WI38 (cell line): ENCODE data around the gene SLC26A1.
"Not testable (repeated sequence)": the region's sequence is repeated elsewhere in the genome, so short reads cannot be mapped to it uniquely, and the experiment has no call there.

ENCODE experiments used
- H3K4me3 ChIP-seq: 2 replicates; pipeline ENCODE4 v1.5.1; 2011; ENCODE audit warnings: low read depth, mild to moderate bottlenecking, control low read depth, low read length
- CTCF ChIP-seq: IDR thresholded peaks from 2 replicates; pipeline ENCODE4 v1.5.1; 2012; ENCODE audit warnings: low read depth, mild to moderate bottlenecking, control low read depth, low read length

Gene SLC26A1

DNA sequence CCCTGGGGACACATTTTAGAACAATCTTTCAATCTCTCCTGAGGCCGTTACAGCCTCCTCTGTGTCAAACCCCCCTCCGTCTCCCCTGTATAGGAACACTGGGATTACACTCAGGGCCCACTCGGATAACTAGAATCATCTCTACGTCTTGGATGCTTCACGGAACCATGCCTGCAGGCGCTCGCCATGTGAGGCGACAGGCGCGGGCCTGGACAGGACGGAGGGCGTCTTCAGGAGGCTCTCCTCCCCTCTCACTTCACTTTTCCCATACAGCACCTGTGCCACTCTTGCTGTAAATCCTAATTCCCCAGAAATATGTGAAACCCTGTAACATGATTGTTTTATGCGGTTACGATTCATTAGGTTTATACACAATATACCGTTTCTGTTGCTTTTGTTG, 10.4 kb downstream of the SLC26A1 start:
- TF ChIP-seq CTCF, result no peak
- H3K4me3 ChIP-seq, result no peak overlapping the region

GRCh38 chr4:982291-982690, 10.9 kb downstream of the SLC26A1 start:
- no peak for TF ChIP-seq CTCF

DNA sequence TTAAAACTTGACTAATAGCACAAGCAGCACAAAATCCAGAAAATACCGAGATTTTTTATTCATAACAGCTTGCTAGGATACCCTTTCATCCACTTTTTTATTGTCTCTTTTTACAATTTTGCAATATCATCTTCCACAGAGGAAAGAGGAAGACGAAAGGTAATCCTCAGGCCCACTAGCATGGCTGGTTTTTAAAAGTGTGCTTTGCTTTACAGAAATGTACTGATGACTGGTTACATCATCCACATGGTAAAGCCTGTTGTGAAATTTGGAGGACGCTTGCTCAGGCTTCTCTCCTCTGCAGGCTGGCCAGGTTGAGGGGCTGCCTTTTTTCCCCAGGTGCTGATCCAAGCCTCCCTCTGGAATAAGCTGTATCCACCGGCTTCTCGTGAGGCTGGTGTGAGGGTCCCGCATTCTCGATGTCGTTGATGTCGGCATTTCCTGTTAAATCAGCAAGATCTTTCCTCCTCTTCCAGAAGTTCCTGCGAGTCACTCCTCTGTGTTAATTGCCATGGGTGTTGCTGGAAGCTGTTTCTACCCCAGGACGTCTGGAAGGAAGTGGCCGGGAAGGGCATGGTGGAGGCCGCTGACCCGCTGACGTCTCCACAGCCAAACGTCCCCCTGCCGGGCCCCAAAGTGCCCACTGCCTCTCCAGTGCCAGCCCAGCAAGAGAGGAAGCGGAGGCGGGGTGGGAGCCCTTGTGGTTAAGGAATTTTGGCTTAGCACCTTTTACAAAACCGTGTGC, 14.1 kb downstream of the SLC26A1 start:
- TF ChIP-seq CTCF, result no peak
- no peak overlapping the region for H3K4me3 ChIP-seq

More at GRCh38 chr4:982291-982690, 10.9 kb downstream of the SLC26A1 start:
- H3K4me3 ChIP-seq, result no peak overlapping the region

DNA sequence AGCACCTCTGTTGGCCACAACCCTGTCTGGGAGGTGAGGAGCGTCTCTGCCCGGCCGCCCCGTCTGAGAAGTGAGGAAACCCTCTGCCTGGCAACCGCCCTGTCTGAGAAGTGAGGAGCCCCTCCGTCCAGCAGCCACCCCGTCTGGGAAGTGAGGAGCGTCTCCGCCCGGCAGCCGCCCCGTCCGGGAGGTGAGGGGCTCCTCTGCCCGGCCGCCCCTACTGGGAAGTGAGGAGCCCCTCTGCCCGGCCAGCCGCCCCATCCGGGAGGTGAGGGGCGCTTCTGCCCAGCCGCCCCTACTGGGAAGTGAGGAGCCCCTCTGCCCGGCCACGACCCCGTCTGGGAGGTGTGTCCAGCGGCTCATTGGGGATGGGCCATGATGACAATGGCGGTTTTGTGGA, 17.2 kb downstream of the SLC26A1 start:
- H3K4me3 ChIP-seq, result not testable (repeated sequence)

DNA sequence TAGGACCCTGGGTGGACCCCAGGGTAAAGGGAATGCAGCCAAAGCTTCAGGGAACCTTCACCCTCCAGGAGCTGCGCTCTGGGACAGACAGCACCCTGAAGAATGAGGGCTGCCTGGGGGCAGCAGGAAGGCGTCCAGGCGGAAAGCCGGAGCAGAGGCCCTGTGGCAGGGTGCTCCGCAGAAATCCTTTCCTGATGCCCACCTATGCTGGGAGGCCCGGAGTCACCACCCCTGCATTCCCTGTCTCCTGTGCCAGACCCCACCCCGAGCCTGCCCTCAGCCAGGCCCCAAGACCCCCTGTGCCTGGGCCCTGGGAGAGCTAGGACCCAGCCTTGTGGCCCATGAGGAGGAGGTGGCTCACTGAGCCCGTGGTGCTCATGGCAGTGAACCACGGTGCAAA, 18.5 kb downstream of the SLC26A1 start:
- TF ChIP-seq CTCF, result no peak
- H3K4me3 ChIP-seq, result no peak overlapping the region

DNA sequence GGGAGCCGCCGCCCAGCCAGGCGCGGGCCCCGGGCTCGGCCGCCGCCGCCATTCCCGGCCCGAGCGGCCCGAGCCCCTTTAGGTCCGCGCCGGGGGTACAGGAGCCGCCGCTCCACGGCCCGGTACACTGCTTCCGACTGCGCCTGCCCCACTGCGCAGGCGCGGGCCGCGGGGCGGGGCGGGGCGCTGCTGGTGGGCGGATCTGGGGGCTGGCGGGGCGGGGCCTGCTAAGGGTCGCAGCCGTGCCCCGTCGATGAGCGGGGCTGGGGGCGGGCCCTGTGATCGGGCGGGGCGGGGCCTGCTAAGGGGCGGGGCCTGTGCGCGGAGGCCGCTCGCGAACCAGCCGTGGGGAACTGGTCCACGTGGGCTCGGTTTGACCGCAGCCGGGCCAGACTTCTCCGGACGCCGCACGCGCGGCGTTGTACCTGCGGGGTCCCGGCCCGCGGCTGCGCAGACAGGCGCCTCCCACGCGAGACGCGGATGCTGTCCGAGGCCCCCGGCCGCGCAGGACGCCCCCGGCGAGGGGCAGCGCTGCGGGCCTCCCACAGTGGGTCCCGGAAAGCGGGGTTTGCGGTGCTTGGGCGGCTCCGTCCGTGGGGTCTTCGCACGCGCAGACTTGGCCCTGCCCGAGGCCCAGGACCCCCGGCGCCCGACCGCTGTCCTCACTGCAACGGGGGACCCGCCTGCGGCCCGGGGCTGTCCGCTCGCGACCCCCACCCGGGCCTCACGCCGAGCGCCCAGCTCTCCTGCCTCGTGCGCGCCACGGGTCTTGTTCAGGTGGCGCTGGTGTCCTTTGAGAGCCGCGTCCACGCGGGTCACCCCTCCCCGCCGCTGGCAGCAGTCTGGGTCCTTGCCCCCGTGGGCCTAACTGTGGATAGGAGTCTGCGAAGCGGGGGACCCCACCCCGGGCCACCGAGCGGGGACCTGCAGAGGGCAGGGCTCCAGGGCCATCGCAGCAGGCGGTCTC, 19.5 kb downstream of the SLC26A1 start, which contains the start of gene DGKQ:
TSS of gene DGKQ (minus strand) at position 139 of the 967 bp plus-strand sequence. CDS start at position 52, 87 bp downstream.
- peak within 1 kb of the TSS; percentile 77 for H3K4me3 ChIP-seq
- TF ChIP-seq CTCF, result no peak

- H3K4me3 ChIP-seq, result peak overlapping the region; percentile 77
- TF ChIP-seq CTCF, result no peak
Measured at GRCh38 chr4:972651-973424, 20.4 kb downstream of the SLC26A1 start.
